GM18907 (cell line): Measurements from ENCODE around the gene MAD1L1.
"Not testable (repeated sequence)": the region's sequence is repeated elsewhere in the genome, so short reads cannot be mapped to it uniquely, and the experiment has no call there.

Experiments
- ATAC-seq: cut with Tn5 transposase; IDR thresholded peaks from one replicate; pipeline ENCODE4 v1.9.1; 2021; ENCODE audit warnings: mild to moderate bottlenecking, moderate library complexity; ENCODE audit not compliant: unreplicated experiment

MAD1L1 gene

DNA sequence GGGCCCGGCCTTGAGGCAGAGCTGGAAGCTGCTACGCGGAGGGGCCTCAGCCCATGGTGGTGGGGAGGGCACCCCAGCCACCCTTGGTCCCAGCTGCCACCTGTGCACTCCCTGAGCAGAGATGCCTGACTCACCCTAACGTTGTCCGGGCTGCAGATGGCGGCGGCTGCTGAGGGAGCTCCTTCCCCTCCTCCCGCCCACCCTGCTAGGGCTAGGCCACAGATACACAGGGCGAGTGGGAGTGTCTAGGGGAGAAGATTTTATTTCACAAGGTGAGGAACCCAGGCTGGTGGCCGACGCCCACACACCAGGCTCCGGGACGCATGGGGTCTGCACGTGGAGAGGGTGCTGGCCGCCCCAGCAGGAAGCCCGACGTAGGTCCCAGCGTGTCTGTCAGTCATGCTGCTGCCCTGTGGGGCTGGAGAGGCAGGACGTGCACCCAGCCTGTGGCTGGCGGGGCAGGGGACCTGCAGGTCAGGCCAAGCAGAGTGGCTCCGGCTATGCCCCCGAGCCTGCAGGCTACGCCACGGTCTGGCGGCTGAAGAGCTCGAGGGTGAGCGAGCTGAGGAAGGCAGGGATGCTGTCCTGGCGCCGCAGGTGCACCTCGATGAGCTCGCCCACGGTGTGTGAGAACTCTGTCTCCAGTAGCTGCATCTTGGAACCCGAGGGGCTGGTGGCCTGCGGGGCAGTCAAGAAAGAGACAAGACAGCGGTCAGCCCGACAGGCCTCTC is 417.0 kb downstream of the MAD1L1 start:
- ATAC-seq = not testable (repeated sequence)

DNA sequence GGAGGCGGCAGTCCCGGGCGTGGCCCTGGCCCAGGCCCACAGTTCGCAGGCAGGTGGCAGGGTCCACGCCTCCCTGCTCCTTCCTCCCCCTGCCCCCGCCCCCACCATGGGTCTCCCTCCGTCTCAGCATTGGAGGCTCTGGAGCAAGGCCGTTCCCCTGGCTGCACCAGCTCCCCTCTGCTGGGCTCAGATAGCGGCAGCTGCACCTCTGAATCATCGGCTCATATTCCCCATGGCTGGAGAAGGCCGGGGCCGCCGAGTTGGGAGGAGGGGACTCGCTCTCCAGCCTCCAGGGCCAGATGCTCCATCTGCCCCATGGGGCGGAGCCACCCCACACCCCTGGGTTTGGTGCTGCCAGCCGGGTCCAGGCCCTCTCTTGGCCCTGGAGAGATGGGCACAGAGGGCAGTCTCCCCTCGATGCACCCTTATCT is 417.7 kb downstream of the MAD1L1 start:
- no peak for ATAC-seq

DNA sequence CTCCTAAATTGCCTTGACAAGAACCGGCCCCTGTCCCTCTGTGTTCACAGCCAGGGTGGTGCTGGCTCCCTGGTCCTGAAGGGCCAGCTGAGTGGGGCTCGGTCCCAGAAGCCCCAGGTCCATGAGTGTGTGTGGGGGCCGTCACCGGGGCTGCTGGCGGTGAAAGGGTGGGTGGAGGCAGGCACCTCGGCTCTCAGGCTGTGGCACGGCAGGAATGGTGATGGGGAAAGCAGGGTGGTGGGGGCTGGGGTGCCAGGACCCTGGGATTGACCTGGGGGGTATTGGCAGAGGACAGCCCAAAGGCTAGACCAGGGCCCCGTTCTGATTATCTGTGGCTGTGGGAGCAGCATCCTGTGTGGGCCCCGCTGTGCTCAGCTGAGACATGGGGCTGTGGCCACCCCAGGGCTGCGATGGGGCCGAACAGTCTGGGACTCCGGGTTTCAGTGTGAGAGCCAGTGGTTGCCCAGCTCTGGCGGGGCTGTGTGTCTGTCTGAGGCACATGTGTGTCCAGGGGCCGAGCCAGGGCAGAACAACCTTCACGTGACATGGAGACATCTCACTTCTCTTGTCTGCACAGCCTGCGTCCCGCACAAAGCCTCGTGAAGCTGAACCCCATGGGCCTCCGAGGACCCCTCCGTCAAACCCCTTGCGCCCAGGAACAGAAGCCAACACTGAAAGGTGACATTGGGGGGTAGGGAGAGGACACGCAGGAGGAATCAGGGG is 418.5 kb downstream of the MAD1L1 start:
- no peak for ATAC-seq

DNA sequence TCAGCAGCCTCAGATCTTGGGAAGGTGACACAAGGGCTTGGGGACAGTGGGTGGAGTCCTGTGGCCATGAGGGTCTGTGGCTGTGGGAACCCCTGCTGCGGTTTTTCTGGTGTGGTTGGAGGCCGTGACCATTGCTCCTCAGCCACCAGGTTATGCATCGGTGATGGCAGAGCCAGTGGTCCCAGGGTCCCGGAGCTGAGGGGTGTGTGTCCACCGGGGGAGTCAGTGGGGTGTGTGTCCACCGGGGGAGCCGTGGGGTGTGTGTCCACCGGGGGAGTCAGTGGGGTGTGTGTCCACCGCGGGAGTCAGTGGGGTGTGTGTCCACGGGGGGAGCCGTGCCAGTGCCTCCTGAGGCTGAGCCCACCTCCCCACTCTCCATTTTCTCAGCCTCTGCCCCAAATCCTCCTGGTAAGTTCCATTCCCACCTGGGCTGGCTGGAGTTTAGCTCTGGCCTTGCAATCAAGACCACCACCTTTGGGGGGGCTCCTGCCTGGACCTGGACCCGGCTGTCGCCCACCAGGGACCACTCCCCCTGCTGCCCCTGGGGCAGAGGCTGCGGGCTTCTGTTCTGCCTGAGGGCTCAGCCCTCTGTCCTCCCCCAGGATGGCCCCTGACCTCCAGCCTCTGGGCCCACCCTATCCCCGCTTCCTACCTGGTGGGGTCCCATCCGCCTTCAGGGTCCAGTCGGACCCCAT is 419.2 kb downstream of the MAD1L1 start:
- no peak for ATAC-seq

DNA sequence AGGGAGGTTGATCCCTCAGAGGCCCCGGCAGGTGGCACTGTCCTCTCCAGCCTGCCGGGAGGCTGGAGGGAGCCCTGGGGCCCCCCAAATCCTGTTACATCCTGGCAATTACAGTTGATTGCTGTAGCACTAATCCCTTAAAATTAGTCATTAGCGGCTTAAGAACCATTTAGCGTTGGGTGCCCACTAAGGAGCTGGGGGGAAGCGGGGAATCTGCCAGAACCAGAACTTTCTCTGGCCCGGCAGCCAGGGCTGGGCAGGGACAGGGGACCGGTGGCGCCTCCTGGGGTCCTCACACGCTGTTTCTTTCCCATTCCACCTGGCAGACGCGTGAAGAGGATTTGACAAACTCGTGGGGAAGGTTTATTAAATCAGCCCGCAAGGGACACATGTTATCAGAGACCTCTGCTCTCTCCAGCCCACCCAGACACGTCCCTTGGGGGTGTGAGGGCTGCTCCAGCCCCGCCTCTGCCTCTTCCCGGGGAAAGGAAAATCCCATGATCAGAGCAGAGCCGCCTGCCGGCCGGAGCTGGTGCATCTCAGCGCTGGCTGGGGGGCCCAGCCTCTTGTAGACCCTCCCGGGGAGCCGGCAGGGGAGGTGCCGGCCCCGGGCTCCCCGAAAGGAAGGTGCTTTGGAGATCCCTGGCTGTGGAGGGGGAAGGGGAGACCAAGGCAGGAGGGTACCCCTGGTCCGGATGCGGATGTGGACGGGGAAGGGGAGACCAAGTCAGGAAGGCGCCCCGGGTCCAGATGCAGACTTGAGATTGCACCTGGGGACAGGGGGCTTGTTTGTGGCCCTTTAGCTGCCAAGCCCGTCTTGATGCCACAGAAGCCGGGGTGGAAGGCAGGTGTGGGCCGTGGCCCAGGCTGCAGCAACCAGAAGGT is 420.0 kb downstream of the MAD1L1 start:
- no peak for ATAC-seq

DNA sequence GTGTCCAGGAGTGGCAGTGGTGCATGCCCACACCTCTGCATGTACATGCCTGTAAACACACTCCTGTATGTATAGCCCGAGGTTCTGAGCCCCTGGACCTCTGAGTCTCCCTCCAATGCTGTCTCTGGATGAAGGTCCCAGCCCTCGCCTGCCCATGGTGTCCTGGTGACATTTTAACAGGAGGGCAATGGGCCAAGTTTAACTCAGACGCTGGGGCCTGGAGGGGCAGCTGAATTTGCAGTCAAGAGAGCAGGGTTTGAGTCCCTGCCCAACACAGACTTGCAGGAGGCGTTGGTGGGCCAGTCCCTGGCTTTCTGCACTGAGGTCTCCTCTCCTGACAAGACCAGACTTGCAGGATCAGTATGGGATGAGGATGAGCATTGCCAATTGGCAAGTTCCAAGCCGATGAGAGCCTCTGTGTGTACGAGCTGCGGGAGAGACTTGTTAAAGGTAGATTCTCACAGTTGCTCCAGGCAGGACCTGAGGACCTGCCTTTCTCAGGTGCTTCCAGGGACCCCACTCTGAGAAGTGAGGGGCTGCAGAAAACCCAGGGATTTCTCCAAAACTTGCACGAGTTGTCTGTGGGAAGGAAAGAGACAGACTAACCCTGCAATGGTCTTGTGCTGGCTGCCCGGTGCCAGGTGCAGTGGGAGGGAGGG is 420.8 kb downstream of the MAD1L1 start:
- ATAC-seq = no peak

DNA sequence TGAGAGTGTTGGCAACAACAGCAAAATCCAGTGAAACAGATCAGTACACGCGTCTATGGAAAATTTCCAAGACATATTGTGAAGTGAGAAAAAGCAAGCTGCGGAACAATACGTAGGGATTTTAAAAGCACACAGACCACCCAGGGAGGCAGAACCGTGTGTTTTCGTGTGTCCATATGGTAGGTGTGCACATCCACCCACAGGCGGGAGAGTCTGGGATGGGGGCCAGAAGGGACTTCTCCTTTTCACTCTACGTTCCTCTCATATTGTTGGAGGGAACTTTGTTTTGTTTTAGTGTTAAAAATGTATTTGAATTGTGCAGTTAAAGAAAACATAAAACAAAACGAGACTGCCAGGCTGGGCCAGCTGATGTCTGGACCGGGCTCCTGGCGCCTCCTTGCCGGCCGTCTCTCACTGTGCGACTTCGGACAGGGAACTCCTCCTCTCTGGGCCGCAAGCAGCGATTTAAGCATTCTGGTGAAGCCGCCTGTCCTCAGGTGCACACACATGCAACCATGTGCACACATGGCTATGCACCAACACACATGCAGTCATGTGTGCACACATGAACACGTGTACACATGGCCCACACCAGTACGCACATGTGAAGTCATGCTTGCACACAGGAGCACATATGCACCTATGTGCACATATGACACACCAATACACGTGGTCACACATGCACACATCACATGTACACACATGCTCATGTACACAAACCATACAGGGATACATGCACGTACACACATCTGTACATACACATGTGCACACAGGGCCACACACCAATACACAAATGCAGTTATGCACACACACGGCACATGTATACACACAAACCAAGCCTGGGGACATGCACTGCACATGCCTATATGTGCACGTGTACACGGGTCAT is 421.5 kb downstream of the MAD1L1 start:
- ATAC-seq = no peak

DNA sequence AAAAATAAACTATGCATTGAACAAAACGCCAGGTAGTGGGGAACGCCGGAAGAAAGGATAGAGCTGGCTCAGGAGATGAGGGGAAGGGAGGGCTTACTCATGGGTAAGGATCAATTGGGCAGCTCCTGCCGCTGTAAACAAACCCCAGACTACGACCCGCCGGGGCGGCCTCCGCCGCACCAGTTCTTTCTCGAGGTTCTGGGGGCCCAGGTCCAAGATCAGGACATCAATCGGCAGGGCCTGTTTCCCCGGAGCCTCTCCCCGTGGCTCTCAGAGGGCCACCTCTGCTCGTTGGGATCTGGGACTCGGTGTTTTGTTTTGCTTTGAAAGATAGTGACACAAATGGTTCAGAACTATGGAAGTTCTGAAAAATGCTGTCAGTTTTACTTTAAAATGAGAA is 422.2 kb downstream of the MAD1L1 start:
- ATAC-seq = no peak

DNA sequence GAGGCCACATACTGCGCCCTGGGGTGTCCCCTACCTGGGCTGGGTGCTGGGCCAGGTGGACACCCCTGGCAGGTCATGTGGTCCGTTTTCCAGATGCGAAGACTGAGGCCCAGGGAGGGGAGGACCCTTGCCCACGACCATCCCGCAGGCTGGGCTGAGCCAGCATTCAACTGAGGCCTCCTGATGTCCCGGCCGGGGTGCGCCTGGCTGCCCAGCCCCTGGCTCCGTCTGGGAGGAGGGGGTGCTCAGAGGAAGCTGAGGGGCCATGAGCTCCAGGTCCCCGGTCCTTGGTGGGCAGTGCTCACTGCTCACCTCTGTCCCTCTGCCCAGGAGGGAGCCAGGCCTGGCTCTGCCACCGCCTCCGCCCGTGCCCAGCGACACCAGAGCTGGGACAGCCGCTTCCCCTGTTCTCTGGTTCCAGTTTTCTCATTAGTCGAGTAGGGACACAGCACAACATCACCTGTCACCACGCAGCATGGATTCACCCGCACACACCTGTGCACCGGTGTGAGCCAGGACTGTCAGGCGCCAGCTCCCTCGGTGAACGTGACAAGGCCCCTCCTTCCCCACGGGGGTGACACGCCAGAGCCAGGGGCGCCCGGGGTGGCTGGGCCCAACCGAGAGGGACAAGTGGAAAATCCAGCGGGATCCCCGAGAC is 423.0 kb downstream of the MAD1L1 start:
- no peak for ATAC-seq

DNA sequence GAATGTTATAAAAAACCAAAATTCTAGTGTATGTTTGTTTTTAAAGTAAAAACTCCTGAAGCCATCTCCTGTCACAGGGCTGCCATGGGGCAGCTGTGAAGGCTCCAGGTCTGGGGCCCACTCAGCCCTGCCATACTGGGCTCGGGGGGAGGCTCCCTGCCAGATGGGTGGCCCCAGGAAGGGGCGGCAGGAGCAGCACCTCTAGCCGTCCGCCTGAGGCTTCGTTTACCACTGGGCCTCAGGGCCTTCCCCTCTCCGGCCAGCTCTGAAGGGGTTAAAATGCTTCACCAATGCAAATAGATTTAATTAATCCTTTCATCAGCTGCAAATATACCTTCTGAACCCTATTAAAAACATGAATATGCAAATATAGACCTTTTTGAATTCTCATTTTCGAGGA is 423.7 kb downstream of the MAD1L1 start:
- no peak for ATAC-seq

DNA sequence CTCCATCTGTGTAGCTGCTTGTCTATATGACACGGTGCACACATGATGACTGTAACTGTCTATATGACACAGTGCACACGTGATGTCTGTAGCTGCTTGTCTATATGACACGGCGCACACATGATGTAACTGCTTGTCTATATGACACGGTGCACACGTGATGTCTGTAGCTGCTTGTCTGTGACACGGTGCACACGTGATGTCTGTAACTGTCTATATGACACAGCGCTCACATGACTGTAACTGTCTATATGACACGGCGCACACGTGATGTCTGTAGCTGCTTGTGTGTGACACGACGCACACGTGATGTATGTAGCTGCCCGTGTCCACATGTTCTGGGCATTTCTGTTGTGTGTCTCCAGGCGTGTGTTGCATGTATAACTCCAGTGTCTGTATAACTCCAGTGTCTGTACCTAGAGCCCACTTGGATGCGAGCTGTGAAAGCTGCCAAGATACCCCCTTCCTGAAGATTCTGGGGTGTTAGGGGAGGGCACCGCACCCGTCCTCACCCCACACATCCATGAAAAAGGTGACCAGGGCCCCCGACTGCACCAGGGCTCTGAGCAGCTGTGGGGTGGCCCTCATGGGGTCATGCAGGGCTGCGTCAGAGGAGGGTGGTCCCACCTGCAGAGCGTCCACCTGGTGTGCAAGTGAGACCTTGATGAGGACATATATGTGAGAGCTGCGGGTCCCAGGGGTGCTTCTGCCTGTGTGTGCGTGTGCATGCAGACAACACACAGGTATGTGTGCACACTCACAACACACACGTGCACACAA is 424.7 kb downstream of the MAD1L1 start:
- no peak for ATAC-seq

DNA sequence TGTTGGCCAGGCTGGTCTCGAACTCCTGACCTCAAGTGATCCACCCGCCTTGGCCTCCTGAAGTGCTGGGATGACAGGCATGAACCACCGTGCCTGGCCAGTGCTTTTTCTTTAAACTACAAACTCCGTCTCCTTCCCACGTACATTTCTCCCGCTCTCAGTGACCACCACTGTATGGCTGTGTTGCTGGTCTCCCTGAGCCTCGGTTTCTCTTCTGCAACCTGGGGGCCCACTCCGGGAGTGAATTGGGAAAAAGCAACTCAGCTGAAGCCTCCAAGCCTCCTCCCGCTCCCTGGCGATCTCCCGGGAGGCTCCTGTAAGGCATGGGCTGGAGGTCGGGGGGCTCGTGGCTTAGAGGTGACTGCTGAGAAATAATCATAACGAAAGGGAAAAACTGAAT is 426.4 kb downstream of the MAD1L1 start:
- no peak for ATAC-seq

DNA sequence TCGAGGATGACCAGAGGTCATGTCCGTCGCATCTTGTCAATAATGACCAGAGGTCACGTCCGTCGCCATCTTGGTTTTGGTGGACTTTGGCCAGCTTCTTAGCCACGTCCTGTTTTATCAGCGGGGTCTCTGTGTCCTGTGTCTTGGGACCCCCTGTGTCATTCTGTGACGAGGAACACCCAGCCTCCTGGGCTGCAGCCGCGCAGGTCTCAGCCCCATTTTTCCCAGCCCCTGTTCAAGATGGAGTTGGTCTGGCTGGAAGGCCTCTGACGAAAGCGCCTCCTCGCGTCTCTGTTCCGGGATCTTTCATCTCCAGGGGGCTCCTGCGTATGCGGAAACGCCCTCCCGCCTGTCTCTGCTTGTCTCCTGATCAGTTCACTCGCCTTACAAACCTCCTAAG is 428.4 kb downstream of the MAD1L1 start:
- ATAC-seq = no peak

DNA sequence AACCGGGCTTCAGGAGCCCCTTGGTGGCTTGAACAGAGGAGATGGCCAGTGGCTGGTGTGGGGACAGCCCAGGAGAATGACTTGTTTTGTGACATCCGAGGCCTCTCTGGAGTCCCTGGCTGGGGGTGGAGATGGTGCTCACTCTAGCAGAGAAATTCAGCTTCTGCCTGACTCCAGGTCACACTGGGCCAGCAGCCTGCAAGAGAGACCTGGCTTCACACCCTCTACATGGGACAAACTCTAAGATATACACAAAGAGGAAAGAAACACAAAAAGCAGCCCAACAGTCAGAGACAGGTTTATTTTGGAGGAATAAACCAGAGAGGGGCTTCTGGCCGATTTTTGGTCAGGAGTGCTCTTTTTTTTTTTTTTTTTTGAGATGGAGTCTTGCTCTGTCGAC is 429.8 kb downstream of the MAD1L1 start:
- no peak for ATAC-seq

DNA sequence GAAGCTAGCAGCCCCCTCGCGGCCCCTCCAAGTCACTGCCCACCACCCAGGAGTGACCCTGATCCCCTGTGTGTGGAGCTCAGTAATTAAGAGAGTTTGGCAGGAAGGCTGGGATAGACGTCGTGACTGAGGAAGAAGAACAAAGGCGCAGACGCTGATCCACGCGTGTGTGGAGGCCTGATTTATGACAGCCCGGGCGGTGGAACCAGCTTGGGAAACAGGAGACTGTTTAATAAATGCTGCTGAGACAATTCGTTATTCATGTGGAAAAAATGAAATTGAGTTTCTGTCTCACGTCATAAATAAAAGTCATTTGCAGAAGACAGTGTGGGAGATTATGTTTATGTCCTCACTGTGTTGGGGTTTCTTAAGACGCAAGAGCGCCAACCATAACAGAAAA is 431.8 kb downstream of the MAD1L1 start:
- ATAC-seq = no peak

DNA sequence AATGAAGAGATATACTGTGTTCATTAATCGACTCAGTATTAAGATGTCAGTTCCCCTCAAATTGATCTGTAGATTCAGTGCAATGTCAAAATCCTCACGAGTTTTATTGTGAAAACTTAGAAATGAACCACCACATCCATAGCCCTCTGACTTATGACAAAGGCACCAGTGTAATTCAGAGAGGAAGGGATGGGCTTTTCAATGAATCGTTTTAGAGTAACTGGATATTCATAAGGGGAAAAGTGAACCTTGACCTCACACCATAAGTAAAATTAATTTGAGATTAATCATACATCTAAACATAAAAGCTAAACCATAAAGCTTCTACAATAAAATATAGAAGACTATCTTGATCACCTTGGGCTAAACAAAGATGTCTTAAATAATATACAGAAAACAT is 434.6 kb downstream of the MAD1L1 start:
- ATAC-seq = no peak

DNA sequence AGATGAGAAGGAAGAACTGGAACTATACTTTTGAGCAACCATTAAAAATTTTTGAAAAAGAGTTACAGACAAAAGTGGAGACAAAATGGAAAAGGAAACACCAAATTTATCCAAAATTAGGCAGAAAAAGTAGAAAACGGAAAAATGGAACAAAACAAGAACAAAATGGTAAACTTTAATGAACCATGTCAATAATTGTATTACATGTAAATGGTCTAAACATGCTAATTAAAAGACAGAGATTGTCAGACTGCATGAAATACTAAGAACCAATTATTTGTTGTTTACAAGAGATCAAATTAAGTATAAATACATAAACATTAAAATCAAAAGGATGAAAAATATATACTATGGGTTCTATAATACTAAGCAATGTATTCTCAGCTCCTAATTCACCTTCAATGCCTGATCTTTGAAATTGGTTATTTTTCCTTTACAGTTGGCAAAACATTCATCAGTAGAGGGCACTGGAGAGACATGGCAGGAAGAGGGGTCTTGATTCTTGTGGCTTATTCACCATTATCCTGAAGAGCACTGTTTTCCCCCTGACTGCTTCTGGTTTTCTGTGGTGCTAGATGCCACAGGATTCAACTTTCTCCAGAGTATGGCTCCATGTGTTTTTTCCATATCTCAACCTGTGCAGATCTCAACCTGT is 437.7 kb downstream of the MAD1L1 start:
- no peak for ATAC-seq
